Measurements from ENCODE around the gene DNASE2B. TPM values are rescaled to one million over a fixed set of nuclear protein-coding genes. Genes with fewer than 3 reads are reported as not detected.

DNASE2B gene
- total RNA-seq, 1 donor from 2014 or later, result not detected

- TF ChIP-seq CTCF (IDR thresholded peaks at IDR 0.05), result no peak
- Mint-ChIP-seq H3K36me3 (ENCODE audit: low read depth) (peaks cover 3% of the 10 kb centered on the region), H3K27ac (ENCODE audit: unreplicated experiment) (no peak overlapping the region), H3K4me1 (ENCODE audit: low read depth) (no peaks in the 10 kb centered on the region), H3K9me3 (ENCODE audit: low read depth) (peaks cover 14% of the 10 kb centered on the region), H3K27me3 (ENCODE audit: low read depth) (peaks cover 12% of the 10 kb centered on the region), H3K4me3 (ENCODE audit: unreplicated experiment) (no peak overlapping the region)
- no peak for DNase-seq (ENCODE audit: low spot score)
Measured at GRCh38 chr1:84450910-84451309, 52.6 kb downstream of the DNASE2B start.

DNA sequence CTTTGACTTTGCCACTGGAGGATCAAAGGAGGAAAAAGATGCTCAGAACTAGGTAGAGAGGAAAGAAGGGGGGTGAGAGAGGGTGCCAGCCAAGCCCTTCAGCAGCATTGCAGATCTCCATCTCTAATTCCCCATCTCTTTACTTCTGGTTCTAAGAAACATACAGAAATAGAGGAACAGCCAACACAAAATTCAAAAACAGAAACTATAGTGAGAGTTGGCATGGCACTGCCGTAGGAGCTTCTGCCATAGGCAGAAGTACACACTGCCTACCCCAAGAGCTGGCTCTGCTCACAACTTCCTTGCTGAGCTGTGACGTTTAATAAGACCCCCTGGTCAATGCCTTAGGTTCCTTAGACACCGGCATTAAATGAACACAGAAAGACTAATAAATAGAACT is 54.2 kb downstream of the DNASE2B start:
- H3K4me1 Mint-ChIP-seq (ENCODE audit: low read depth), result no peaks in the 10 kb centered on the region

GRCh38 chr1:84462118-84462517 is 63.8 kb downstream of the DNASE2B start:
- H3K27ac Mint-ChIP-seq (ENCODE audit: unreplicated experiment), result no peak overlapping the region
- no peak for TF ChIP-seq CTCF (IDR thresholded peaks at IDR 0.05)
- H3K4me1 Mint-ChIP-seq (ENCODE audit: low read depth), result no peaks in the 10 kb centered on the region
- H3K9me3 Mint-ChIP-seq (ENCODE audit: low read depth), result no peaks in the 10 kb centered on the region
- H3K36me3 Mint-ChIP-seq (ENCODE audit: low read depth), result peaks cover 3% of the 10 kb centered on the region
- no peak for DNase-seq (ENCODE audit: low spot score)
- no peak overlapping the region for H3K4me3 Mint-ChIP-seq (ENCODE audit: unreplicated experiment)
- H3K27me3 Mint-ChIP-seq (ENCODE audit: low read depth), result peaks cover 49% of the 10 kb centered on the region

More for the DNA sequence above, 54.2 kb downstream of the DNASE2B start:
- DNase-seq (ENCODE audit: low spot score), result no peak
- H3K36me3 Mint-ChIP-seq (ENCODE audit: low read depth), result no peaks in the 10 kb centered on the region
- no peak overlapping the region for H3K4me3 Mint-ChIP-seq (ENCODE audit: unreplicated experiment)
- TF ChIP-seq CTCF (IDR thresholded peaks at IDR 0.05), result no peak
- peaks cover 4% of the 10 kb centered on the region for H3K9me3 Mint-ChIP-seq (ENCODE audit: low read depth)
- peaks cover 20% of the 10 kb centered on the region for H3K27me3 Mint-ChIP-seq (ENCODE audit: low read depth)
- no peak overlapping the region for H3K27ac Mint-ChIP-seq (ENCODE audit: unreplicated experiment)

Other genes starting within 250 kb of the DNASE2B start
- gene SAMD13, start 96.8 kb upstream of the DNASE2B start, total RNA-seq, result 0.65 to 1.4 TPM (median 0.92 TPM) in 3 replicates
- 18.7 to 24.3 TPM (median 18.8 TPM) in 3 replicates for gene RPF1, start 80.8 kb downstream of the DNASE2B start, total RNA-seq
- 1.0 to 2.1 TPM (median 1.1 TPM) in 3 replicates for gene SPATA1, start 107.9 kb downstream of the DNASE2B start, total RNA-seq
- 94.1 to 121 TPM (median 112 TPM) in 3 replicates for gene GNG5, start 108.1 kb downstream of the DNASE2B start, total RNA-seq
- gene CTBS, start 176.0 kb downstream of the DNASE2B start, total RNA-seq, result 20.3 to 22.0 TPM (median 20.9 TPM) in 3 replicates

Data from chondrocyte (in vitro differentiated cells).